Amygdala (tissue), 56 donors: ENCODE measurements around the gene ZFP90.
"Not testable (repeated sequence)": the region's sequence is repeated elsewhere in the genome, so short reads cannot be mapped to it uniquely, and the experiment has no call there.

Experiments
- DNase-seq, 56 donors: peaks; one replicate each; lab custom pipeline; 2025; lab: John Stamatoyannopoulos, UW

The ZFP90 gene

GRCh38 chr16:68514511-68514910 is 24.6 kb upstream of the ZFP90 start:
- DNase-seq = no peak

GRCh38 chr16:68517606-68518166 is 21.4 kb upstream of the ZFP90 start:
- DNase-seq = no peak

- DNase-seq = no peak
Measured at GRCh38 chr16:68519225-68519745, 19.8 kb upstream of the ZFP90 start.

GRCh38 chr16:68520649-68521086 is 18.4 kb upstream of the ZFP90 start:
- peak in 52 of 56 donors; percentile 12 to 88 (median 52) for DNase-seq

- no peak for DNase-seq
Measured at GRCh38 chr16:68524069-68524820, 14.8 kb upstream of the ZFP90 start.

- no peak for DNase-seq
Measured at GRCh38 chr16:68526143-68526781, 12.8 kb upstream of the ZFP90 start.

- DNase-seq = no peak
Measured at GRCh38 chr16:68526782-68527145, 12.3 kb upstream of the ZFP90 start.

GRCh38 chr16:68528233-68528632 is 10.9 kb upstream of the ZFP90 start:
- no peak for DNase-seq

GRCh38 chr16:68528686-68529379 is 10.3 kb upstream of the ZFP90 start:
- peak; percentile 16 to 91 (median 72) for DNase-seq

GRCh38 chr16:68529608-68529930 is 9.5 kb upstream of the ZFP90 start:
- DNase-seq = no peak

- peak; percentile 28 to 91 (median 76) for DNase-seq
Measured at GRCh38 chr16:68529931-68530701, 9.0 kb upstream of the ZFP90 start.

- DNase-seq = no peak
Measured at GRCh38 chr16:68533937-68534336, 5.2 kb upstream of the ZFP90 start.

- DNase-seq = no peak
Measured at GRCh38 chr16:68535331-68535730, 3.8 kb upstream of the ZFP90 start.

- DNase-seq = peak in 9 of 56 donors; percentile 1 to 47 (median 20)
Measured at GRCh38 chr16:68539711-68540239, 684 bp downstream of the ZFP90 start.

- DNase-seq = no peak
Measured at GRCh38 chr16:68548947-68549346, 9.9 kb downstream of the ZFP90 start.

GRCh38 chr16:68553186-68553585 is 14.1 kb downstream of the ZFP90 start:
- DNase-seq = no peak

GRCh38 chr16:68560341-68560740 is 21.2 kb downstream of the ZFP90 start:
- not testable (repeated sequence) for DNase-seq

- no peak for DNase-seq
Measured at GRCh38 chr16:68563631-68564381, 24.7 kb downstream of the ZFP90 start.

- no peak for DNase-seq
Measured at GRCh38 chr16:68564382-68564985, 25.4 kb downstream of the ZFP90 start.
